Embryonic facial prominence (tissue), 1 donor: ENCODE results near the gene ARHGEF37.
"Not testable (repeated sequence)": the region's sequence is repeated elsewhere in the genome, so short reads cannot be mapped to it uniquely, and the experiment has no call there.

Experiments used
- DNase-seq: peaks from one replicate; pipeline ENCODE4 v3.0.0-alpha.2; 2016; ENCODE audit errors: extremely low spot score

The ARHGEF37 gene

GRCh38 chr5:149564542-149565140, 16.7 kb upstream of the ARHGEF37 start:
- DNase-seq, result peak; percentile 80

DNA sequence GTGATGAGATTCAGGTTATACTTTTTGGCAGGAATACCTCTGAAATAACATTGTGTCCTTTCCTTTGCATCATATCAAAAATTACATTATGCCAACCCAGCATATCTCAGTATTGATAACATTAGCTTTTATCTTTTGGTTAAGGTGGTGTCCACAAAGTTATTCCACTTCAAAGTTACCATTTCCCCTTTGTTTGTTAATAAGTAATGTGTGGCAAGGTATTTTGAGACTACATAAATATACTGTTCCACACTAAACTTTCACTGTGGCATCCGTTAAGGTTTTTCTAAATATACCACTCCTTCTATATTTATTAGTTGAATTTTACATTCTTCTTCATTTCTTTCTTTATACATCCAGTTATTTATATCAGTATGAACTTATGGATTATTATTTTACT, 14.1 kb upstream of the ARHGEF37 start:
- DNase-seq, result no peak

- DNase-seq, result no peak
Measured at GRCh38 chr5:149572170-149572569, 9.1 kb upstream of the ARHGEF37 start.

DNA sequence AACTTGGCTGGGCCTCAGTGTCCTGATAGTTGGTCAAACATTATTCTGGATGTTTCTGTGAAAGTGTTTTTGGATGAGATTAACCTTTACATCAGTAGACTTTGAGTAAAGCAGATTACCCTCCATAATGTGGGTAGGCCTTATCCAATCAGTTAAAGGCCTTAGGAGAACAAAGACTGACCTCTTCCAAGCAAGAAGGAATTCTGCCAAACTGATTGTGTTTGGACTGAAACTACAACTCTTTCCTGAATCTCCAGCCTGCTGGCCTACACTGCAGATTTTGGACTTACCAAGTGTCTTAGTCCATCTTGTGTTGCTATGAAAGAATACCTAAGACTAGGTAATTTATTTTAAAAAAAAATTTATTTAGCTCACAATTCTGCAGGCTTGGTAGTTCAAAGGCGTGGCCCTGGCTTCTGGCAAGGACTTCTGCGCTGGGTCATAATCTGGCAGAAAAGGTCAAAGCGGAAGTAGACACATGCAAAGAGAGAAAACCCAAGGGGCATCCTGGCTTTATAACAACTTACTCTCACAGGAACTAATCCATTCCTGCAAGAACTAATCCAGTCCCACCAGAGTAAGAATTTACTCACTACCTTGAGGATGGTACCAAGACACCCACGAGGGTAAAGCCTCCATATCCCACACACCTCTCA, 8.6 kb upstream of the ARHGEF37 start:
- DNase-seq, result no peak

- DNase-seq, result no peak
Measured at GRCh38 chr5:149575131-149575530, 6.2 kb upstream of the ARHGEF37 start.

DNA sequence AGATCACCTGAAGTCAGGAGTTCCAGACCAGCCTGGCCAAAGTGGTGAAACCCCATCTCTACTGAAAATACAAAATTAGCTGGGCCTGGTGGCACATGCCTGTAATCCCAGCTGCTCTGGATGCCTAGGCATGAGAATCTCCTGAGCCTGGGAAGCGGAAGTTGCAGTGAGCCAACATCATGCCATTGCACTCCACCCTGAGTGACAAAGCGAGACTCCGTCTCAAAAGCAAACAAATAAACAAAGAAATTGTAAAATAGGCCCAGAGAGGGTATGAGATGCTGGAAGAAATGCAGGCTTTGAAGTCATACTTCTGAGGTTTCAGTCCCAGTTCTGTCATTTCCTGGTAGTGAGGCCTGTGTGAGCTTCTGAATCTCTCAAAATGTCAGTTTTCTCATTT, 5.3 kb upstream of the ARHGEF37 start:
- DNase-seq, result no peak

DNA sequence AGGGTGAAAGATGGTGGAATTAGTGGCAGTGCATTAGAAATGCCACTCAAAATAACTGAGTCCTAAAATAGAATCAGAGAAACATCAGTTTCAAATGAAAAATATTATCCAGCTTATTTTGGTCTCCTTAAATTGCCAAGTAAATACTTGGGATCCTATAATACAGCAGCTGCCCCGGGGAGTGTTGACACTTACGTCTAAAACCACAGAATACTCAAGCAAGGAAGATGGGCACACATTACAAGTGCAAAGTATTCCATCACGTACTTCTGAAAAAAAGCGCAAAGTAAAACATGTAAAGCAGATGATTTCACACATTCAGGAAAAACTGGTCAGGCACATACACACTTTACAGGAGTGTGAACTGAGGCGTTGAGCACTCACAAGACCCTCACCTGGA, 2.4 kb upstream of the ARHGEF37 start:
- no peak for DNase-seq

DNA sequence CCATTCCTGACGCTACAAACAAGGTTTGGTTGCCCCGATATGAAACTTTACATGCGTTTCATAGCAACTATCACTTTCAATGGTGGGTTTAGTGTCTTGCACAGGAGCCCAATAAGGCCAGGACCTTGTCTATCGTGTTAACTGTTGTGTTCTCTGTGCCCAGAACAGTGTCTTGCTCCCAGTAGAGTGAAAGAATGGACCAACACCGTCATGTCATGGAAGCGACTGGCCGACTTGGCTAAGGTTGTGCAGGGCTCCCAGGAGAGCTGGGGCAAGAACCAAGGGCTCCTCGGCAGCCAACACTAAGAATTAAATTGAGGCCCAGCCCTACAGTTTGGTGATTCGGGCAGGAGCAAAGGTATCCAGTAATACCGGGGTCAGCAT, 498 bp upstream of the ARHGEF37 start:
- no peak for DNase-seq

GRCh38 chr5:149581931-149582768, 852 bp downstream of the ARHGEF37 start:
- no peak for DNase-seq

DNA sequence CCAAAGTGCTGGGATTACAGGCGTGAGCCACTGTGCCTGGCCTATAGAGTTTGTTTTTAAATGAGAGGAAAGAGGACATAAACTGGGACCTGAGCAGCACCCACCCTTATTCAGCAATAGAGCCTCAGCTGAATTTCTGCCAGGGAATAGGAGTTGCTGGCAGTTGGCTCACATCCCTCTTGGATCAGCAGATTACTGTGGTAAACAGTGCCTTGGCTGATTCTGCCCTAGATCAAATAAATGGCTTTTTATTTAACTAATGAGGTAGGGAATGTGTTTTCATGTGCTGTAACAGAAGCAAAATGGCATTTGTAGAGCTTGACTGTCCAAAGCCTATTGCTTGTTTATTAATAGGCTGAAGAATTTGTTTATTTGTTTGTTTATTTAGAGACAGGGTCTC, 2.1 kb downstream of the ARHGEF37 start:
- no peak for DNase-seq

DNA sequence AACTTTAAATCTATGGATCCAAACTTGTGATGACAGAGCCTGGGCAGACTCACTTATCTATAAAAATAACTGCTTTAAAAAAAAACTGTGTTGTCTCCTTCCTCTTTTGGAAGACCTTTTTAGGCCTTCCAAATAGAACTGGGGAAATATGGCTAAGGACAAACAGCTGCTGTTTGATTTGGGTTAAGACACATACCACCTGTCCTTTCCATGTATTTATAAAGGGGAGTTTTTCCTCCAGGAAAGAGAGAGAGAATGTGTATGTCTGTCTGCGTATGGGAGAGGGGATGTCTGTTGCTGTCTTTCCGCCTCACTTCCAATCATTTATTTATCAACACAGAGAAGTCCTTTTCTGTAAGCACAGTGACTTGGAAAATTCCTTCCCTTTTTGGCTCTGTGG, 2.8 kb downstream of the ARHGEF37 start:
- no peak for DNase-seq

DNA sequence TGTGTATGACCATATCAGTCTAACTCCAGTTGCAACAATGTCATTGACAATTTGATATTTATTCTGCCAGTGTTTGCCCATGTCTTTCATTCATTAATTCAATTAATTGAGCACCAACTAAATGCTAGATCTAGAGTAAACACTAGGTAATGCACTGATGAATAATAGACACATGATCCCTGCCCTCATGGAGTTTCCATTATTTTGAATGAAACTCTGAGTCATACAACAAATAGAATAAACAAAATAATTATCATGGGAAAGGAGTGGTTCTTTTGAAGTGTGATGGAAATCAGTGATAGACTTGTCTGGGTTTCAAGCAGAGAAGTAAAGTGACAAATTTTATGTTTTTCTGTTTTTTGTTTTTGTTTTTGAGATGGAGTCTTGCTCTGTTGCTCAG, 4.6 kb downstream of the ARHGEF37 start:
- DNase-seq, result no peak

- DNase-seq, result no peak
Measured at GRCh38 chr5:149586708-149587318, 5.5 kb downstream of the ARHGEF37 start.

- no peak for DNase-seq
Measured at GRCh38 chr5:149588936-149589335, 7.6 kb downstream of the ARHGEF37 start.

DNA sequence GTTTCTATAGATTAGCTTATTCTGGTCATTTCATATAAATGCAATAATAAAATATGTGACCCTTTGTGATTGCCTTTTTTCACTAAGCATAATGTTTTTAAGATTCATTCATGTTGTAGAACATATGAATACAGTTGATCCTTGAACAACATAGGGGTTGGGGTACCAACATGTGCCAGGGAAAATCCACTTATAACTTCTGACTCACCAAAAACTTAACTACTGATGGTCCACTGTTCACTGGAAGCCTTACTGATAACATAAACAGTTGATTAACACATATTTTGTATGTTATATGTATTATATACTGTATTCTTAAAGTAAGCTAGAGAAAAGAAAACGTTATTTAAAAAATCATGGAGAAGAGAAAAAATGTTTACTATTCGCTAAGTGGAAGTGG, 12.1 kb downstream of the ARHGEF37 start:
- DNase-seq, result no peak

- no peak for DNase-seq
Measured at GRCh38 chr5:149594206-149594895, 13.1 kb downstream of the ARHGEF37 start.

GRCh38 chr5:149595105-149595504, 13.8 kb downstream of the ARHGEF37 start:
- DNase-seq, result not testable (repeated sequence)

DNA sequence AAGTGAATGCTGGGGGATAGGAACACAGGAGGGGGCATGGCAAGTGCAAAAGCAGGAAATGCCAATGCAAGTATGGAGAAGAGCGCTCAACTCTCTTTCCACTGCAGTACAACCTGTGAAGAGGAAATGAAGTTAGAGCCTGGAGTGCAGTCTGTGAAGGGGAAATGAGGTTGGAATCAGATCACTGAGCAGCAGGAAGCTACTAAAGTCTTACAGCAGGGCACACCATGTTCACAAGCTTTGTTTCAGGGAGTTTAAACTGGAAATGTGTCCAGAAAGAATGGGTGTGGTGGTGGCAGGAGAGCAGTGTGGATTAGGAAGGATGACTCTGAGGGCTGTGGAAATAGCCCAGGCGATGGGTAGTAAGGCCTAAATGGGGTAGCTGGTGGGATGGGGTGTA, 15.4 kb downstream of the ARHGEF37 start:
- no peak for DNase-seq

DNA sequence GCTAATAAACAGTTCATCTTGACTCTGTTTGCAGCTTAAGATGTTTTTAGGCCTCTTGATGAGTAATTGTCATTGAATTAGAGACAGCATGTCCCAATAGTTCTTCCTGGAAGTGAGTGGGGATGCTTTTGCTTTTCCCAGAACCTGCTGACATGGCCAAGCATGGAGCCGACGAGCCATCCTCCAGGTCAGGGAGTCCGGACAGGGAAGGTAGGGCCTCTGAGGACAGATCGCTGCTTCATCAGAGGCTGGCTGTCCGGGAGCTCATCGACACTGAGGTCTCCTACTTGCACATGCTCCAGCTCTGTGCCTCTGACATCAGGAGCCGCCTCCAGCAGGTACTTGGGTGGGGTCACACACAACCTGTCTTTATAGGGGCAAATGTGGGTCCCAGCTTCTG, 16.3 kb downstream of the ARHGEF37 start:
- no peak for DNase-seq

- DNase-seq, result not testable (repeated sequence)
Measured at GRCh38 chr5:149598234-149598633, 16.9 kb downstream of the ARHGEF37 start.

DNA sequence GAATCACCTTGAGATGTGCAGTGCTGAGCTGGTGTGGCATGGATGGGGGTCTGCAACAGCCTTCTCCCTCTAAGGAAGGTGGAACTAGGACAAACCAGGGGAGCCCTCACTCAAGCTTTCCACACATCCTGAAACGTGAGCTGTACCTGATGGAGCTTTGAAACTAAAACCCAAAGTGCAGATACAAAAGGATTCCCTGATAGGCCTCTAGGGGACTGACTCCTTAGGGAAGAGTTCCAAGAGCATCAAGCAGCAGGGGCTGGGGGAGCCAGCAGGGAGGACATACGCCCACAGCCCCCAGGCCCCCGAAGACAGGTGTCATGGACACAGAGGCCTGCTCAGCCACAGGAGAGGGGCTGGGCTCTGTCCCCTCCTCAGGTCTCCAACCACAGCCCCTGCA, 17.7 kb downstream of the ARHGEF37 start:
- no peak for DNase-seq

- no peak for DNase-seq
Measured at GRCh38 chr5:149599375-149599774, 18.1 kb downstream of the ARHGEF37 start.
